Measurements from ENCODE around the gene GET4.

Gene GET4

GRCh38 chr7:876077-876971, at the start of gene GET4 (continued):
- TF ChIP-seq ZNF148 (tag by site-specific recombination; IDR thresholded peaks at IDR 0.05; ENCODE audit: borderline replicate concordance) (no peak), ZNF24 (tag by site-specific recombination; IDR thresholded peaks at IDR 0.05) (no peak)
- TF ChIP-seq, protein P1, sequence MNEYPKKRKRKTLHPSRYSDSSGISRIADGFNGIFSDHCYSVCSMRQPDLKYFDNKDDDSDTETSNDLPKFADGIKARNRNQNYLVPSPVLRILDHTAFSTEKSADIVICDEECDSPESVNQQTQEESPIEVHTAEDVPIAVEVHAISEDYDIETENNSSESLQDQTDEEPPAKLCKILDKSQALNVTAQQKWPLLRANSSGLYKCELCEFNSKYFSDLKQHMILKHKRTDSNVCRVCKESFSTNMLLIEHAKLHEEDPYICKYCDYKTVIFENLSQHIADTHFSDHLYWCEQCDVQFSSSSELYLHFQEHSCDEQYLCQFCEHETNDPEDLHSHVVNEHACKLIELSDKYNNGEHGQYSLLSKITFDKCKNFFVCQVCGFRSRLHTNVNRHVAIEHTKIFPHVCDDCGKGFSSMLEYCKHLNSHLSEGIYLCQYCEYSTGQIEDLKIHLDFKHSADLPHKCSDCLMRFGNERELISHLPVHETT (tag by site-specific recombination; IDR thresholded peaks at IDR 0.05): no peak

DNA sequence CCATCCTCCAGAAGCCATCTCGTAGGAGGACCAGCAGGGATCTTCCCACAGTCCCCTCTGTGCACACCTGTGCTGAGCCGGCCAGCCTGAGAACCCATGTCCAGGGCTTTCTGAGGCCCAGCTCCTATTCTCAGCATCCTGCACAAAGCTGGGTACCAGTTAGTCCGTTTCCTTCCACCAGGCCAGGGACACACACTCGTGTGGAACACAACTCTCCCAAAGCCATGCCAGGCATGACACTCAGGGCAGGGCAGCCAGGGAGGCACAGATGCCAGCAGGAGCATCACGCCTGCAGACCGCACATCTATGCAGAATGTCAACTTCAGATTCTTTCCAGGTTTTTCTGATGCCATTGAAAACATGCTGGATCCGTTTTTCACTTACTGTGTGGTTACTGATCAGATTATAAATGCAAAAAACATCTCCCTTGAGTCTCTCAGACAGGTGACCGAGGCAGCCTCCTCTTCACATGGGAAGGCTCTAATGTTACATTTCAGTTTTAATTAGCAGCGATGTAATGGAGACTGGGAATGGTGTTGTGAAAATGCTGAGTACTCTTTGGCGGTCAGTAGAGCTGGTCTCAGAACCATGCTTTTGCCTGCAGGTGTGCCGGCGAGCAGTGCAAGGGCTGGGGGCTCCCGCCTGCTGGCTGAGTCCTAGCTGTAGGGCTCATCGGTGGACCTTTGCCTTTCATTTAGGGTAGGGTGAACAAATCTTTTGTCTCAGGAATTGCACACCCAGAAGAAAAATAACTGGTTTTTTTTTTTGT, 47.4 kb upstream of the GET4 start:
- H3K9me3 ChIP-seq (ENCODE audit: control insufficient read depth, insufficient read depth, low read depth, low read length): no peaks in the 10 kb centered on the region
- H3K27ac ChIP-seq (ENCODE audit: extremely low read depth, low read depth, low read length): no peak overlapping the region
- ChIA-PET POLR2A (interaction anchor here (0.5 kb wide), 1 partner anchor 344 kb away, joined by 4 read pairs; no protein-coding TSS in a partner anchor), CTCF (interaction anchor here (0.6 to 1.9 kb wide), 2 partner anchors 12 to 54 kb away, joined by 3 to 6 read pairs; no protein-coding TSS in a partner anchor)
- H3K36me3 ChIP-seq (ENCODE audit: control insufficient read depth in 2 of 2, insufficient read depth in 1 of 2, low read length in 2 of 2): peaks cover 0 to 6% of the 10 kb centered on the region in 2 experiments; a peak in 1 of 3 replicates
- TF ChIP-seq ZNF830 (tag by site-specific recombination; IDR thresholded peaks at IDR 0.05; ENCODE audit: low read depth) (no peak), ZBTB6 (tag by site-specific recombination; IDR thresholded peaks at IDR 0.05) (no peak), ZNF558 (tag by site-specific recombination; IDR thresholded peaks at IDR 0.05) (no peak), ZNF514 (tag by site-specific recombination; IDR thresholded peaks at IDR 0.05) (no peak)
- no peak overlapping the region for H3K4me3 ChIP-seq (ENCODE audit: low read depth, low read length)
- peaks cover 13% of the 10 kb centered on the region for H3K4me1 ChIP-seq (ENCODE audit: control insufficient read depth, insufficient read depth, low read length)

DNA sequence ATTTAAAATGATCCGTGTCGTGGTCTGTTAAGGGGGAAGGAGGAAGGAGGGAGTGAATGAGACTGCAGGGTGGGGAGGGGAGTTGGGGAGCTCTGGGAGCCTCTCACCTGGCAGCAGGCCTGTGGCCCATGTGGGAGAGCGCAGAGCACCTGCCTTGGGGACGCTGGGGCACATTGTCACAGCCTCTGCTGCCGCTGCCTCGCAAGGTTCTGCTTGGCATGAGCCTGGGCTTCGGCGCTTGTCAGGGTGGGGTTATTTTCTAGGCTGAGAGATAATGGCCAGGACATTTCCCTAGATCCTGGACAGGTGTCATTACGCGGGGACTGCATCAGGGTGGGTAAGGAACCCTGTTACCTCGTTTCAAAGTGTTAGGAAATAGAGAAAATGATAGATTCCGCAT, 46.3 kb upstream of the GET4 start:
- H3K4me1 ChIP-seq (ENCODE audit: control insufficient read depth, insufficient read depth, low read length): peaks cover 13% of the 10 kb centered on the region
- H3K4me3 ChIP-seq (ENCODE audit: low read depth, low read length): no peak overlapping the region
- H3K9me3 ChIP-seq (ENCODE audit: control insufficient read depth, insufficient read depth, low read depth, low read length): no peaks in the 10 kb centered on the region
- TF ChIP-seq ZNF23 (tag by site-specific recombination; IDR thresholded peaks at IDR 0.05; ENCODE audit: borderline replicate concordance): no peak
- peaks cover 0 to 6% of the 10 kb centered on the region in 2 experiments; a peak in 1 of 3 replicates for H3K36me3 ChIP-seq (ENCODE audit: control insufficient read depth in 2 of 2, insufficient read depth in 1 of 2, low read length in 2 of 2)
- CTCF ChIA-PET: interaction anchor here (0.6 kb wide), 1 partner anchor 55 kb away, joined by 3 read pairs; no protein-coding TSS in a partner anchor
- no peak overlapping the region for H3K27ac ChIP-seq (ENCODE audit: extremely low read depth, low read depth, low read length)
- POLR2A ChIA-PET: no interaction called here

DNA sequence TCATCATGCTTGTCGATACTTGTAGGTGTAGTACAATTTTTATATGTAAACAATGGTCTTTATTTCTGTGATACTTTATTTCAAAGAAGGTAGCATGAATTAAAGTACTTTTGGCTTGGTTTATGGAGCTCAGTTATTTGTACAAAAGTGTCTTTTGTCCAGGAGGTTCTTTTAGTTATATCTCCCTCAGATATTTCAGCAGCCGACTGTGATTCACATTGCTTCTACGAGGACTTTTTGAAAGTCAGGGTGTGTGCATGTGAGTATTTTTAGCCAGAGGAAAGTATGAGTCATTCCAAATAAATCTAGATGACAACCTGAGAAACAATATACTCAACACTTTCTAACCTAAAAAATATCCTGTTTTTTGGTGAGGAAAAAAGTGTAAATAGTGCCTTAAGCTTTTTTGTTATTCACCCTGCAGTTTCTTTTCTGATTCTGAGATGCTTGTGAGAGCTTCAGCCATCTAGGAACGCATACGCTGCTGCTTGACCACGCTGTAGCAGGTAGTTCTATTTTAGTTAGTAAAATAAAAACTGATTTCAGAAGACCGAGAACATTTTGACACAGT, 44.7 kb upstream of the GET4 start:
- Histone ChIP-seq H3K36me3 (ENCODE audit: control insufficient read depth in 2 of 2, insufficient read depth in 1 of 2, low read length in 2 of 2) (peaks cover 0 to 6% of the 10 kb centered on the region in 2 experiments; a peak in 1 of 3 replicates), H3K9me3 (ENCODE audit: control insufficient read depth, insufficient read depth, low read depth, low read length) (no peaks in the 10 kb centered on the region), H3K4me1 (ENCODE audit: control insufficient read depth, insufficient read depth, low read length) (peaks cover 13% of the 10 kb centered on the region), H3K27ac (ENCODE audit: extremely low read depth, low read depth, low read length) (peak overlapping the region; percentile 28), H3K4me3 (ENCODE audit: low read depth, low read length) (no peak overlapping the region; the same call in none of the 2 replicates)
- POLR2A ChIA-PET: interaction anchor here (0.8 to 1.5 kb wide), 3 partner anchors 14 to 91 kb away, joined by 3 to 8 read pairs (median 4); no protein-coding TSS in a partner anchor
- CTCF ChIA-PET: interaction anchor here (1.1 to 1.5 kb wide), 5 partner anchors 9 to 57 kb away, joined by 3 to 8 read pairs (median 3); no protein-coding TSS in a partner anchor
- peak; percentile 96 for TF ChIP-seq PRDM6 (tag by site-specific recombination; IDR thresholded peaks at IDR 0.05)
- peak; percentile 41; the same call in 1 of the 2 replicates for TF ChIP-seq TRIM28 (IDR thresholded peaks at IDR 0.05; ENCODE audit: borderline replicate concordance, low read length)
- TF ChIP-seq, protein P2, sequence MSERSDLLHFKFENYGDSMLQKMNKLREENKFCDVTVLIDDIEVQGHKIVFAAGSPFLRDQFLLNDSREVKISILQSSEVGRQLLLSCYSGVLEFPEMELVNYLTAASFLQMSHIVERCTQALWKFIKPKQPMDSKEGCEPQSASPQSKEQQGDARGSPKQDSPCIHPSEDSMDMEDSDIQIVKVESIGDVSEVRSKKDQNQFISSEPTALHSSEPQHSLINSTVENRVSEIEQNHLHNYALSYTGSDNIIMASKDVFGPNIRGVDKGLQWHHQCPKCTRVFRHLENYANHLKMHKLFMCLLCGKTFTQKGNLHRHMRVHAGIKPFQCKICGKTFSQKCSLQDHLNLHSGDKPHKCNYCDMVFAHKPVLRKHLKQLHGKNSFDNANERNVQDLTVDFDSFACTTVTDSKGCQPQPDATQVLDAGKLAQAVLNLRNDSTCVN (tag by site-specific recombination; optimal IDR thresholded peaks at IDR 0.05): no peak
- TF ChIP-seq, protein P3, sequence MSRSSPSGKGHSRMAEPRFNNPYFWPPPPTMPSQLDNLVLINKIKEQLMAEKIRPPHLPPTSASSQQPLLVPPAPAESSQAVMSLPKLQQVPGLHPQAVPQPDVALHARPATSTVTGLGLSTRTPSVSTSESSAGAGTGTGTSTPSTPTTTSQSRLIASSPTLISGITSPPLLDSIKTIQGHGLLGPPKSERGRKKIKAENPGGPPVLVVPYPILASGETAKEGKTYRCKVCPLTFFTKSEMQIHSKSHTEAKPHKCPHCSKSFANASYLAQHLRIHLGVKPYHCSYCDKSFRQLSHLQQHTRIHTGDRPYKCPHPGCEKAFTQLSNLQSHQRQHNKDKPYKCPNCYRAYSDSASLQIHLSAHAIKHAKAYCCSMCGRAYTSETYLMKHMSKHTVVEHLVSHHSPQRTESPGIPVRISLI (tag by site-specific recombination; IDR thresholded peaks at IDR 0.05): peak; percentile 82; the same call in 1 of the 2 replicates
- no peak for TF ChIP-seq KLF9 (tag by site-specific recombination; IDR thresholded peaks at IDR 0.05; ENCODE audit: low read depth)
- TF ChIP-seq MEIS1 (CRISPR knock-in tag; IDR thresholded peaks at IDR 0.05; ENCODE audit: borderline replicate concordance): peak; percentile 80; the same call in 1 of the 2 replicates
- TF ChIP-seq PRDM1 (tag by site-specific recombination; IDR thresholded peaks at IDR 0.05): peak; percentile 78
